GM04503 (cell line): Measurements from ENCODE around the gene CBFA2T3.

Experiments
- DNase-seq: peaks from one replicate; pipeline ENCODE4 v3.0.0-alpha.2; 2012; ENCODE audit warnings: low read depth

The CBFA2T3 gene

GRCh38 chr16:88976366-88977017 is 515 bp downstream of the CBFA2T3 start:
- no peak for DNase-seq

GRCh38 chr16:88975511-88976061 is 1.4 kb downstream of the CBFA2T3 start:
- DNase-seq, result no peak

GRCh38 chr16:88974916-88975215 is 2.1 kb downstream of the CBFA2T3 start:
- DNase-seq, result no peak

- DNase-seq, result no peak
Measured at GRCh38 chr16:88974080-88974915, 2.7 kb downstream of the CBFA2T3 start.

- DNase-seq, result no peak
Measured at GRCh38 chr16:88973415-88974050, 3.5 kb downstream of the CBFA2T3 start.

GRCh38 chr16:88973007-88973410 is 4.0 kb downstream of the CBFA2T3 start:
- DNase-seq, result no peak

GRCh38 chr16:88972349-88972748 is 4.7 kb downstream of the CBFA2T3 start:
- DNase-seq, result no peak

- DNase-seq, result no peak
Measured at GRCh38 chr16:88971371-88972097, 5.5 kb downstream of the CBFA2T3 start.

- no peak for DNase-seq
Measured at GRCh38 chr16:88970539-88971065, 6.4 kb downstream of the CBFA2T3 start.

GRCh38 chr16:88970050-88970449 is 7.0 kb downstream of the CBFA2T3 start:
- DNase-seq, result no peak

GRCh38 chr16:88969361-88969831 is 7.6 kb downstream of the CBFA2T3 start:
- DNase-seq, result no peak

- DNase-seq, result no peak
Measured at GRCh38 chr16:88968589-88969280, 8.3 kb downstream of the CBFA2T3 start.

- DNase-seq, result no peak
Measured at GRCh38 chr16:88967830-88968588, 9.0 kb downstream of the CBFA2T3 start.

- no peak for DNase-seq
Measured at GRCh38 chr16:88966986-88967829, 9.8 kb downstream of the CBFA2T3 start.

- no peak for DNase-seq
Measured at GRCh38 chr16:88965826-88966480, 11.1 kb downstream of the CBFA2T3 start.

- DNase-seq, result no peak
Measured at GRCh38 chr16:88965411-88965810, 11.6 kb downstream of the CBFA2T3 start.

GRCh38 chr16:88964636-88965035 is 12.4 kb downstream of the CBFA2T3 start:
- no peak for DNase-seq

- DNase-seq, result no peak
Measured at GRCh38 chr16:88963583-88963982, 13.4 kb downstream of the CBFA2T3 start.
